GM12878 (cell line): ENCODE measurements around the gene ADAMTS6. TPM values are rescaled to one million over a fixed set of nuclear protein-coding genes. Genes with fewer than 3 reads are reported as not detected.

Experiments used
- ATAC-seq: fragments of 200-7000 bp; cut with Tn5 transposase; 3 replicates; pipeline ENCODE4 v1.9.1; 2020; ENCODE audit warnings: mild to moderate bottlenecking, moderate library complexity
- BruUV-seq: library from RNA; stranded (reverse); fragments of 400-500 nt; replicated peaks from 2 replicates; lab custom pipeline; 2021; lab: Mats Ljungman, UMichigan
- CTCF ChIA-PET: fragments of 300-600 bp; sonication (Branson Sonifier 250); formaldehyde crosslinking; extraction: SDS; loops from one replicate; lab custom pipeline; 2021; ENCODE audit warnings: inconsistent platforms; lab: Yijun Ruan, JAX
- POLR2A ChIA-PET: fragments of 350-600 bp; formaldehyde crosslinking; extraction: SDS; loops from one replicate; lab custom pipeline; 2021; ENCODE audit warnings: inconsistent platforms; lab: Charles Lee
- RAD21 ChIA-PET: fragments of 300-600 bp; sonication (Branson Sonifier 250); formaldehyde crosslinking; loops from one replicate; lab custom pipeline; 2023; ENCODE audit warnings: antibody characterized with exemption; ENCODE audit not compliant: unreplicated experiment; lab: Charles Lee
- SMC1A ChIA-PET: fragments of 300-600 bp; sonication (Branson Sonifier 250); formaldehyde crosslinking; loops from one replicate; lab custom pipeline; 2023; ENCODE audit not compliant: unreplicated experiment, uncharacterized antibody; lab: Charles Lee
- DNase-seq: peaks from one replicate; pipeline ENCODE4 v3.0.0-alpha.2; 2011; ENCODE audit warnings: low read depth, low spot score
- FAIRE-seq: peaks from 3 replicates; lab custom pipeline; 2011; peaks lifted over from hg19 to GRCh38; lab: Jason Lieb, UNC
- H2AFZ ChIP-seq: 2 replicates; pipeline ENCODE4 v1.6.0; 2011; ENCODE audit warnings: low read depth, low read length, control low read depth; ENCODE audit not compliant: control insufficient read depth
- H3K27ac ChIP-seq: 2 replicates; pipeline ENCODE4 v1.5.1; 2011; ENCODE audit warnings: control low read depth; ENCODE audit not compliant: control insufficient read depth, insufficient read depth
- H3K27me3 ChIP-seq, 2 experiments: replicated peaks in 1 of 2; 2 replicates each; pipeline versions ENCODE4 v1.6.0 to v1.6.1; 2011; ENCODE audit warnings: low read length in 1 of 2; ENCODE audit not compliant: control insufficient read depth in 2 of 2, insufficient read depth in 2 of 2
- H3K36me3 ChIP-seq, 2 experiments: 2 replicates each; pipeline ENCODE4 v1.5.1; 2011; ENCODE audit warnings: low read length in 1 of 2; ENCODE audit not compliant: control insufficient read depth in 2 of 2, insufficient read depth in 2 of 2
- H3K4me1 ChIP-seq: 2 replicates; pipeline ENCODE4 v1.6.1; 2011; ENCODE audit warnings: mild to moderate bottlenecking, low read length, moderate library complexity, mixed read lengths; ENCODE audit not compliant: control insufficient read depth, insufficient read depth
- H3K4me2 ChIP-seq: 2 replicates; pipeline ENCODE4 v1.6.0; 2011; ENCODE audit warnings: control low read depth; ENCODE audit not compliant: control insufficient read depth, insufficient read depth
- H3K4me3 ChIP-seq: fragments of 200-600 bp; sonication (generic); 2 replicates; pipeline ENCODE4 v1.5.1; 2016
- H3K79me2 ChIP-seq: 2 replicates; pipeline ENCODE4 v1.6.0; 2011; ENCODE audit warnings: low read length; ENCODE audit not compliant: control insufficient read depth, insufficient read depth
- H3K9ac ChIP-seq: 2 replicates; pipeline ENCODE4 v1.8.0; 2011; ENCODE audit warnings: low read length, control low read depth, mixed read lengths; ENCODE audit not compliant: control insufficient read depth, insufficient read depth
- H3K9me3 ChIP-seq: replicated peaks from 3 replicates; pipeline ENCODE4 v1.5.1; 2011; ENCODE audit warnings: mild to moderate bottlenecking, low read length; ENCODE audit not compliant: control insufficient read depth, insufficient read depth
- H4K20me1 ChIP-seq: 2 replicates; pipeline ENCODE4 v1.6.0; 2011; ENCODE audit not compliant: control insufficient read depth, insufficient read depth
- CBX5 ChIP-seq: sonication (generic); IDR thresholded peaks from 2 replicates; pipeline ENCODE4 v1.6.1; 2016; ENCODE audit warnings: low read depth, moderate library complexity, mild to moderate bottlenecking, inconsistent platforms
- FOS ChIP-seq: IDR thresholded peaks from 3 replicates; pipeline ENCODE4 v1.6.1; 2011; ENCODE audit warnings: borderline replicate concordance; ENCODE audit not compliant: insufficient read length; ENCODE audit errors: extremely low read depth
- SRF ChIP-seq, 2 experiments: IDR thresholded peaks; 2 replicates each; pipeline ENCODE4 v1.6.1; 2011; ENCODE audit warnings: low read depth in 2 of 2, low read length in 2 of 2, mild to moderate bottlenecking in 1 of 2, moderate library complexity in 1 of 2
- ZSCAN29 ChIP-seq: fragments of 450-650 bp; IDR thresholded peaks from 2 replicates; pipeline ENCODE4 v1.6.1; 2017; ENCODE audit warnings: mild to moderate bottlenecking, moderate library complexity
- WGBS: methylation state at CpG from one replicate; pipeline ENCODE4 v1.1.6; 2016; ENCODE audit warnings: low lambda C conversion rate; ENCODE audit not compliant: insufficient replicate concordance, insufficient coverage; ENCODE audit errors: missing lambda C conversion rate; 5-methylcytosine and 5-hydroxymethylcytosine counted together
- in situ Hi-C: fragments of 300-500 bp; cut with MboI; formaldehyde crosslinking; loops from 9 replicates; pipeline ENCODE4 v1.14.3; 2018; ENCODE audit warnings: mixed read lengths
- intact Hi-C: fragments of 100-400 bp; cut with micrococcal nuclease; formaldehyde crosslinking; loops from one replicate; pipeline ENCODE4 v1.14.2; 2022; ENCODE audit not compliant: unreplicated experiment
- polyA plus RNA-seq, 11 experiments: library from polyadenylated mRNA; depleted of rRNA in 4 of 11; unstranded in 6 of 11; stranded (reverse) in 5 of 11; fragments of >200 nt; fragmentation: Nextera tagmentation in 4 of 11; fragmentation: Illumina TruSeq in 1 of 11; extraction: Ambion mirVana in 4 of 11; extraction: Trizol in 1 of 11; gene quantifications; 1 replicate in 1 of 11; 2 replicates in 10 of 11; pipeline versions ENCODE4 v1.2.1 to v1.2.3, GENCODE V29; 2011 to 2016; ENCODE audit warnings: inconsistent platforms in 2 of 11, missing spikeins in 2 of 11, low read depth in 1 of 11
- total RNA-seq, 4 experiments: library from RNA; depleted of rRNA in 3 of 4; stranded (reverse); fragments of >200 nt in 3 of 4; fragmentation: Illumina TruSeq in 1 of 4; extraction: Trizol in 1 of 4; gene quantifications; 2 replicates each; pipeline versions ENCODE4 v1.2.1 to v1.2.3, GENCODE V29; 2013 to 2021
- TF ChIP-seq, protein P1 (sequence below): fragments of 450-650 bp; formaldehyde crosslinking; IDR thresholded peaks from 2 replicates; pipeline ENCODE4 v1.5.0; 2022; ENCODE audit warnings: mild to moderate bottlenecking, missing genetic modification characterization
- TF ChIP-seq, protein P2 (sequence below), 3 experiments: IDR thresholded peaks in 2 of 3; conservative IDR thresholded peaks in 1 of 3; 2 replicates each; pipeline ENCODE4 v1.5.1; 2011; ENCODE audit warnings: low read depth in 3 of 3, low read length in 3 of 3, mild to moderate bottlenecking in 3 of 3, control low read depth in 2 of 3, moderate library complexity in 2 of 3, inconsistent platforms in 1 of 3, mixed read lengths in 1 of 3; ENCODE audit not compliant: control insufficient read depth in 2 of 3, insufficient read depth in 1 of 3; ENCODE audit errors: extremely low read depth in 1 of 3

ADAMTS6 gene
- total and polyA plus RNA-seq, 10 of the 15 experiments (the other 5 are each of a cell fraction or from before 2014, with no cell fraction given) = 1.1 to 12.3 (median 6.5) TPM

- H3K27me3 ChIP-seq = no peaks in the 10 kb centered on the region
- no peak for ATAC-seq
- WGBS = 0% methylated on average over 1 of the region's 1 CpG
- no peak for FAIRE-seq
- no peaks in the 10 kb centered on the region for H3K4me1 ChIP-seq
- H3K27ac ChIP-seq = no peak overlapping the region
- no peaks in the 10 kb centered on the region; the same call in 1 of the 3 replicates for H3K9me3 ChIP-seq
- H3K36me3 ChIP-seq = no peaks in the 10 kb centered on the region
- CTCF ChIA-PET = interaction anchor here (0.9 kb wide), 1 partner anchor 15 kb away, joined by 3 read pairs; no protein-coding TSS in a partner anchor
- no peaks in the 10 kb centered on the region for H3K79me2 ChIP-seq
- intact Hi-C loops = no loop called here
- TF ChIP-seq CBX5 (peak; percentile 94; the same call in 1 of the 2 replicates), FOS (no peak)
- TF ChIP-seq, all 136 proteins: peak for 1
- ChIA-PET SMC1A (interaction anchor here (0.6 to 2.8 kb wide), 2 partner anchors 13 to 45 kb away, joined by 3 to 13 read pairs; no protein-coding TSS in a partner anchor), POLR2A (interaction anchor here (1.2 kb wide), 1 partner anchor 13 kb away, joined by 4 read pairs; no protein-coding TSS in a partner anchor), RAD21 (no interaction called here)
- no peak overlapping the region for H3K4me3 ChIP-seq
- no peaks in the 10 kb centered on the region for H4K20me1 ChIP-seq
- no peak overlapping the region for H3K9ac ChIP-seq
- DNase-seq = no peak
- no peak overlapping the region for H2AFZ ChIP-seq
- in situ Hi-C loops = no loop called here
- no TSS peak for BruUV-seq
- no peak overlapping the region for H3K4me2 ChIP-seq
Measured at GRCh38 chr5:65229841-65230240, 251.9 kb downstream of the ADAMTS6 start.

- no peaks in the 10 kb centered on the region for H4K20me1 ChIP-seq
- no peak overlapping the region for H2AFZ ChIP-seq
- CTCF ChIA-PET = interaction anchor here (1.0 kb wide), 1 partner anchor 269 kb away, joined by 4 read pairs; no protein-coding TSS in a partner anchor
- no peaks in the 10 kb centered on the region; the same call in 2 of the 3 replicates for H3K9me3 ChIP-seq
- no peak overlapping the region for H3K4me3 ChIP-seq
- no peaks in the 10 kb centered on the region for H3K27me3 ChIP-seq
- ATAC-seq = no peak
- DNase-seq = no peak
- H3K4me2 ChIP-seq = no peak overlapping the region
- BruUV-seq = no TSS peak
- WGBS = 83% methylated on average over 6 of the region's 6 CpGs
- SMC1A ChIA-PET = no interaction called here
- peak; percentile 52 for FAIRE-seq
- no peak overlapping the region for H3K27ac ChIP-seq
- RAD21 ChIA-PET = interaction anchor here (2.1 kb wide), 1 partner anchor 270 kb away, joined by 6 read pairs; no protein-coding TSS in a partner anchor
- no peaks in the 10 kb centered on the region for H3K79me2 ChIP-seq
- in situ Hi-C loops (no loop called here), intact Hi-C loops (no loop called here)
- no peaks in the 10 kb centered on the region for H3K4me1 ChIP-seq
- TF ChIP-seq SRF (IDR thresholded peaks at IDR 0.05; ENCODE audit: low read depth in 2 of 2, low read length in 2 of 2) = no peak
- TF ChIP-seq, protein P1, sequence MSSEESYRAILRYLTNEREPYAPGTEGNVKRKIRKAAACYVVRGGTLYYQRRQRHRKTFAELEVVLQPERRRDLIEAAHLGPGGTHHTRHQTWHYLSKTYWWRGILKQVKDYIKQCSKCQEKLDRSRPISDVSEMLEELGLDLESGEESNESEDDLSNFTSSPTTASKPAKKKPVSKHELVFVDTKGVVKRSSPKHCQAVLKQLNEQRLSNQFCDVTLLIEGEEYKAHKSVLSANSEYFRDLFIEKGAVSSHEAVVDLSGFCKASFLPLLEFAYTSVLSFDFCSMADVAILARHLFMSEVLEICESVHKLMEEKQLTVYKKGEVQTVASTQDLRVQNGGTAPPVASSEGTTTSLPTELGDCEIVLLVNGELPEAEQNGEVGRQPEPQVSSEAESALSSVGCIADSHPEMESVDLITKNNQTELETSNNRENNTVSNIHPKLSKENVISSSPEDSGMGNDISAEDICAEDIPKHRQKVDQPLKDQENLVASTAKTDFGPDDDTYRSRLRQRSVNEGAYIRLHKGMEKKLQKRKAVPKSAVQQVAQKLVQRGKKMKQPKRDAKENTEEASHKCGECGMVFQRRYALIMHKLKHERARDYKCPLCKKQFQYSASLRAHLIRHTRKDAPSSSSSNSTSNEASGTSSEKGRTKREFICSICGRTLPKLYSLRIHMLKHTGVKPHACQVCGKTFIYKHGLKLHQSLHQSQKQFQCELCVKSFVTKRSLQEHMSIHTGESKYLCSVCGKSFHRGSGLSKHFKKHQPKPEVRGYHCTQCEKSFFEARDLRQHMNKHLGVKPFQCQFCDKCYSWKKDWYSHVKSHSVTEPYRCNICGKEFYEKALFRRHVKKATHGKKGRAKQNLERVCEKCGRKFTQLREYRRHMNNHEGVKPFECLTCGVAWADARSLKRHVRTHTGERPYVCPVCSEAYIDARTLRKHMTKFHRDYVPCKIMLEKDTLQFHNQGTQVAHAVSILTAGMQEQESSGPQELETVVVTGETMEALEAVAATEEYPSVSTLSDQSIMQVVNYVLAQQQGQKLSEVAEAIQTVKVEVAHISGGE (CRISPR knock-in tag) = no peak
- TF ChIP-seq, protein P2, sequence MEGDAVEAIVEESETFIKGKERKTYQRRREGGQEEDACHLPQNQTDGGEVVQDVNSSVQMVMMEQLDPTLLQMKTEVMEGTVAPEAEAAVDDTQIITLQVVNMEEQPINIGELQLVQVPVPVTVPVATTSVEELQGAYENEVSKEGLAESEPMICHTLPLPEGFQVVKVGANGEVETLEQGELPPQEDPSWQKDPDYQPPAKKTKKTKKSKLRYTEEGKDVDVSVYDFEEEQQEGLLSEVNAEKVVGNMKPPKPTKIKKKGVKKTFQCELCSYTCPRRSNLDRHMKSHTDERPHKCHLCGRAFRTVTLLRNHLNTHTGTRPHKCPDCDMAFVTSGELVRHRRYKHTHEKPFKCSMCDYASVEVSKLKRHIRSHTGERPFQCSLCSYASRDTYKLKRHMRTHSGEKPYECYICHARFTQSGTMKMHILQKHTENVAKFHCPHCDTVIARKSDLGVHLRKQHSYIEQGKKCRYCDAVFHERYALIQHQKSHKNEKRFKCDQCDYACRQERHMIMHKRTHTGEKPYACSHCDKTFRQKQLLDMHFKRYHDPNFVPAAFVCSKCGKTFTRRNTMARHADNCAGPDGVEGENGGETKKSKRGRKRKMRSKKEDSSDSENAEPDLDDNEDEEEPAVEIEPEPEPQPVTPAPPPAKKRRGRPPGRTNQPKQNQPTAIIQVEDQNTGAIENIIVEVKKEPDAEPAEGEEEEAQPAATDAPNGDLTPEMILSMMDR (IDR thresholded peaks at IDR 0.05 in 2 of 3, conservative IDR thresholded peaks at IDR 0.05 in 1 of 3; ENCODE audit: control insufficient read depth in 2 of 3, extremely low read depth in 1 of 3, insufficient read depth in 1 of 3, low read depth in 3 of 3, low read length in 3 of 3) = peak in 2 of 3 experiments; percentile 39 to 40; a peak in 3 of 6 replicates
- no peak for TF ChIP-seq ZSCAN29
- no peak overlapping the region for H3K9ac ChIP-seq
- POLR2A ChIA-PET = no interaction called here
- H3K36me3 ChIP-seq = peaks cover 0 to 3% of the 10 kb centered on the region in 2 experiments; a peak in 1 of 4 replicates
Measured at GRCh38 chr5:65213921-65214525, 267.7 kb downstream of the ADAMTS6 start.
